ENCODE data around the gene THSD7B.

Gene THSD7B

DNA sequence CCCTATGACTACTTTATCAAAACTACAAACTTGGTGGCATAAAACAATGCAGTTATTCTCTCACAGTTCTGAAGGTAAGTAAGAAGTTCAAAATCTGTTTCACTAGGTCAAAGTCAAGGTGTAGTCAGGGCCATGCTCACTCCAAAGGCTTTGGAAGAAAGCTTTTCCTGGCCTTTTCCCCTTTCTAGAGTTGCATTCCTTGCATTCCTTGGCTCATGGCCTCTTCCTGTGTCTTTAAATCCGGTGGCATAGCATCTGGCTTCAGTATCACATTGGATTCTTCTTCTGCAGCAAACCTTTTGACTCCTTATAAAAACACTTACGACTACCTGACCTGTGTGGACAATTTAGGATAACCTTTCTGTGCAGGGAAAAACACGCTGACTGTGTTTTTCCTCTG lies 655.4 kb downstream of the THSD7B start:
- TF ChIP-seq GLIS3 (CRISPR knock-in tag; IDR thresholded peaks at IDR 0.05) (no peak), TSHZ2 (CRISPR knock-in tag; IDR thresholded peaks at IDR 0.05) (no peak)
- peak; percentile 47; the same call in 2 of the 3 replicates for ATAC-seq

- peak; percentile 75 for ATAC-seq
- TF ChIP-seq ISL1 (CRISPR knock-in tag; IDR thresholded peaks at IDR 0.05) (peak; percentile 30; the same call in 1 of the 2 replicates), ZFP3 (CRISPR knock-in tag; IDR thresholded peaks at IDR 0.05) (no peak)
Measured at GRCh38 chr2:137435162-137435561, 669.8 kb downstream of the THSD7B start.

DNA sequence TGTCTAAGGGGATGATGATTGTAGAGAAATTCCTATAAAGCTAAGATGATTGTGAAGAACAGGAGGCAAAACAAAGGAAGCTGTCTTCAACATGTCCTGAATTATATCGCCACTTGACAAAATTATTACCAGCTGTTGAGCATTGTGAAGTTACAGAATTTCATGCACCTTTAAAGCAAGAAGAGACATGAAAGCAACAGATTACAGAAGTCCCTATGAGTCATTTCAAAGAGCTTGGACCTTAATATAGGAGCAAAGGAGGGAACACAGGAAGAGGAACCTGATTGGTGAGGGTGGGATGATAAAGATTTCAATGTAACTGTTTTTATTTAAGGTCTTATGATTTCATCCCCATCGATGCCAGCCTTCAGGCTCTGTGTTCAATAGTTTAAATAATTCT lies 672.0 kb downstream of the THSD7B start:
- no peak for TF ChIP-seq RARB (CRISPR knock-in tag; IDR thresholded peaks at IDR 0.05)
- no peak for TF ChIP-seq ARNTL (CRISPR knock-in tag; IDR thresholded peaks at IDR 0.05; ENCODE audit: borderline replicate concordance, low read depth)
- TF ChIP-seq CSDC2 (CRISPR knock-in tag; IDR thresholded peaks at IDR 0.05), result no peak
- no peak for TF ChIP-seq ZNF565 (CRISPR knock-in tag; conservative IDR thresholded peaks at IDR 0.05; ENCODE audit: low read depth)
- TF ChIP-seq TCF4 (CRISPR knock-in tag; IDR thresholded peaks at IDR 0.05; ENCODE audit: borderline replicate concordance), result no peak
- TF ChIP-seq ZFP3 (CRISPR knock-in tag; IDR thresholded peaks at IDR 0.05), result no peak
- no peak for TF ChIP-seq CSRNP3 (CRISPR knock-in tag; IDR thresholded peaks at IDR 0.05)
- TF ChIP-seq BACH2 (CRISPR knock-in tag; IDR thresholded peaks at IDR 0.05; ENCODE audit: borderline replicate concordance), result no peak
- TF ChIP-seq ZNF8 (CRISPR knock-in tag; IDR thresholded peaks at IDR 0.05), result no peak
- TF ChIP-seq ZNF70 (CRISPR knock-in tag; IDR thresholded peaks at IDR 0.05), result no peak
- no peak for TF ChIP-seq SNAI2 (CRISPR knock-in tag; IDR thresholded peaks at IDR 0.05)
- TF ChIP-seq PATZ1 (CRISPR knock-in tag; IDR thresholded peaks at IDR 0.05; ENCODE audit: borderline replicate concordance), result no peak
- ATAC-seq, result no peak

GRCh38 chr2:137444970-137445369 lies 679.6 kb downstream of the THSD7B start:
- no peak for ATAC-seq
- TF ChIP-seq TSHZ2 (CRISPR knock-in tag; IDR thresholded peaks at IDR 0.05) (no peak), SNAI2 (CRISPR knock-in tag; IDR thresholded peaks at IDR 0.05) (no peak), ZNF565 (CRISPR knock-in tag; conservative IDR thresholded peaks at IDR 0.05; ENCODE audit: low read depth) (no peak), ARNTL (CRISPR knock-in tag; IDR thresholded peaks at IDR 0.05; ENCODE audit: borderline replicate concordance, low read depth) (no peak), TCF4 (CRISPR knock-in tag; IDR thresholded peaks at IDR 0.05; ENCODE audit: borderline replicate concordance) (no peak), ZNF8 (CRISPR knock-in tag; IDR thresholded peaks at IDR 0.05) (no peak), CSDC2 (CRISPR knock-in tag; IDR thresholded peaks at IDR 0.05) (no peak), POU6F1 (CRISPR knock-in tag; IDR thresholded peaks at IDR 0.05; ENCODE audit: borderline replicate concordance, low read depth) (no peak), ZFP30 (CRISPR knock-in tag; IDR thresholded peaks at IDR 0.05) (no peak), GLIS3 (CRISPR knock-in tag; IDR thresholded peaks at IDR 0.05) (no peak), CSRNP3 (CRISPR knock-in tag; IDR thresholded peaks at IDR 0.05) (no peak), RARB (CRISPR knock-in tag; IDR thresholded peaks at IDR 0.05) (no peak), PATZ1 (CRISPR knock-in tag; IDR thresholded peaks at IDR 0.05; ENCODE audit: borderline replicate concordance) (no peak), BACH2 (CRISPR knock-in tag; IDR thresholded peaks at IDR 0.05; ENCODE audit: borderline replicate concordance) (no peak), PPARA (CRISPR knock-in tag; IDR thresholded peaks at IDR 0.05; ENCODE audit: borderline replicate concordance) (no peak), TOX (CRISPR knock-in tag; IDR thresholded peaks at IDR 0.05; ENCODE audit: borderline replicate concordance) (no peak), ZNF70 (CRISPR knock-in tag; IDR thresholded peaks at IDR 0.05) (no peak), ZC3H10 (CRISPR knock-in tag; IDR thresholded peaks at IDR 0.05) (no peak)

All from SK-N-SH treated with all-trans-retinoic acid at 6 μM for 48 hours (cell line).